Keratinocyte (primary cell): ENCODE results near the gene EPB41. TPM values are rescaled to one million over a fixed set of nuclear protein-coding genes. Genes with fewer than 3 reads are reported as not detected.

Source experiments
- DNase-seq: peaks from one replicate; pipeline ENCODE4 v3.0.0-alpha.2; 2011; ENCODE audit warnings: low read depth, missing footprints, low spot score
- FAIRE-seq: peaks from 2 replicates; lab custom pipeline; 2011; peaks lifted over from hg19 to GRCh38; lab: Jason Lieb, UNC
- H2AFZ ChIP-seq: 2 replicates; pipeline ENCODE4 v1.6.0; 2012; ENCODE audit warnings: low read length, control low read depth, inconsistent platforms; ENCODE audit not compliant: control insufficient read depth
- H3K27ac ChIP-seq: 2 replicates; pipeline ENCODE4 v1.5.1; 2011; ENCODE audit warnings: low read length; ENCODE audit not compliant: control insufficient read depth, insufficient read depth
- H3K27me3 ChIP-seq: 3 replicates; pipeline ENCODE4 v1.6.0; 2011; ENCODE audit warnings: low read length; ENCODE audit not compliant: control insufficient read depth, insufficient read depth; ENCODE audit errors: extremely low read depth
- H3K36me3 ChIP-seq, 2 experiments: 2 replicates in 1 of 2; 3 replicates in 1 of 2; pipeline ENCODE4 v1.5.1; 2011; ENCODE audit warnings: low read length in 2 of 2, mild to moderate bottlenecking in 1 of 2; ENCODE audit not compliant: control insufficient read depth in 2 of 2, insufficient read depth in 2 of 2; ENCODE audit errors: extremely low read depth in 1 of 2
- H3K4me1 ChIP-seq: 3 replicates; pipeline ENCODE4 v1.5.1; 2011; ENCODE audit warnings: low read length; ENCODE audit not compliant: control insufficient read depth, insufficient read depth; ENCODE audit errors: extremely low read depth
- H3K4me2 ChIP-seq: 3 replicates; pipeline ENCODE4 v1.6.0; 2011; ENCODE audit warnings: low read depth, low read length; ENCODE audit not compliant: control insufficient read depth, insufficient read depth; ENCODE audit errors: extremely low read depth
- H3K4me3 ChIP-seq, 3 experiments: fragments of 200-600 bp in 1 of 3; sonication (generic) in 1 of 3; 2 replicates in 2 of 3; 3 replicates in 1 of 3; pipeline ENCODE4 v1.5.1; 2011 to 2016; ENCODE audit warnings: low read length in 3 of 3, mild to moderate bottlenecking in 3 of 3, control low read depth in 2 of 3, inconsistent platforms in 1 of 3, low read depth in 1 of 3, mixed read lengths in 1 of 3, mixed run types in 1 of 3, moderate library complexity in 1 of 3; ENCODE audit not compliant: control insufficient read depth in 2 of 3, insufficient read depth in 2 of 3; ENCODE audit errors: extremely low read depth in 1 of 3
- H3K79me2 ChIP-seq: 2 replicates; pipeline ENCODE4 v1.6.0; 2012; ENCODE audit warnings: low read length; ENCODE audit not compliant: control insufficient read depth, insufficient read depth
- H3K9ac ChIP-seq: 3 replicates; pipeline ENCODE4 v1.6.0; 2011; ENCODE audit warnings: low read length; ENCODE audit not compliant: control insufficient read depth, insufficient read depth; ENCODE audit errors: extremely low read depth
- H3K9me1 ChIP-seq: 3 replicates; pipeline ENCODE4 v1.6.0; 2011; ENCODE audit warnings: low read length; ENCODE audit not compliant: control insufficient read depth, insufficient read depth; ENCODE audit errors: extremely low read depth
- H3K9me3 ChIP-seq: 2 replicates; pipeline ENCODE4 v1.5.1; 2012; ENCODE audit warnings: low read depth, low read length; ENCODE audit not compliant: control insufficient read depth
- H4K20me1 ChIP-seq: 3 replicates; pipeline ENCODE4 v1.6.0; 2011; ENCODE audit warnings: low read length; ENCODE audit not compliant: control insufficient read depth, insufficient read depth; ENCODE audit errors: extremely low read depth
- EZH2 ChIP-seq: IDR thresholded peaks from one replicate; pipeline ENCODE4 v1.6.1; 2012; ENCODE audit warnings: inconsistent platforms, mild to moderate bottlenecking, low read length, moderate library complexity
- dilution Hi-C: fragments of 300-500 bp; cut with MboI; formaldehyde crosslinking; loops from one replicate; pipeline ENCODE4 v1.7.0; 2020; ENCODE audit warnings: low sequenced_read_pairs; ENCODE audit not compliant: extremely low pct_ligation_motif_present
- polyA plus RNA-seq, 5 experiments: library from polyadenylated mRNA; depleted of rRNA in 3 of 5; stranded (reverse) in 3 of 5; stranded (forward) in 1 of 5; unstranded in 1 of 5; fragments of >200 nt; gene quantifications; 1 replicate in 1 of 5; 2 replicates in 3 of 5; 3 replicates in 1 of 5; pipeline versions ENCODE4 v1.2.1 to v1.2.3, GENCODE V29; 2011 to 2012; ENCODE audit warnings: missing spikeins in 2 of 5, low read depth in 1 of 5, low replicate concordance in 1 of 5
- TF ChIP-seq, protein P1 (sequence below), 3 experiments: IDR thresholded peaks in 1 of 3; conservative IDR thresholded peaks in 1 of 3; optimal IDR thresholded peaks in 1 of 3; 2 replicates in 2 of 3; 3 replicates in 1 of 3; pipeline versions ENCODE3 to v1.5.1; 2011; ENCODE audit warnings: low read length in 3 of 3, mild to moderate bottlenecking in 3 of 3, moderate library complexity in 2 of 3, control low read depth in 1 of 3, inconsistent platforms in 1 of 3; ENCODE audit not compliant: insufficient read depth in 2 of 3; ENCODE audit errors: extremely low read depth in 1 of 3

The EPB41 gene
- polyA plus RNA-seq, 1 donor (not counting 4 experiments of a cell fraction or from before 2014, with no cell fraction given), result 21.1 TPM

DNA sequence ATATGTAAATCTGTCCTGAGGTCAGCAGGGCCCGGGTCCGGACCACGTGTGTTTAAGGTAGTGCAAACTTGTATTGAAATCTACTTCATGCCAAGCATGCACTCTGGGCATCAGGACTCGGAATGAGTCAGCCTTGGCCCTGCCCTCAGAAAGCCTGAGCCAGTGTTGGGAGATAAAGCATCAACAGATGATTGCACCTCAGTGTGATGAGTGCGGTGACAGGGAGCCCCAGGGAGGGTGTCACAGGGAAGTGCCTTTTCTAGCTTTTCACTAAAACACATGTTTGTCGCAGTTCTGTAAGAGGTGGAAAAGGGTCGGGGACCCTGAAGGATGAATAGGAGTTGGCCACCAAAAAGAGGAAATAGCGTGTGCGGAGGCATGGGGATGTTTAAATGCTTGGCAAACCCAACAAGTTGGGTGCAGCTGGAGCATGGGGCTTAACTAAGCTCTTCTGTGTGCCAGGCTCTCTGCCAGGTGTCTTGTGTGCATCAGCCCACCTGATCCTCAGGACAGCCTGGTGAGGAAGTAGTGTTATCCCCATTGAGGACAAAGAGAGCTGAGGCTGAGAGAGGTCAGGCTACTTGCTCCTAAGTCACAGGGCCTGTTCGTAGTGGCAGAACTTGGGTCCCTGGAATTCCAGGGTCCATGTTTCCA, 48.2 kb upstream of the EPB41 start:
- H3K4me2 ChIP-seq, result no peak overlapping the region
- H3K79me2 ChIP-seq, result no peaks in the 10 kb centered on the region
- DNase-seq, result no peak
- no peaks in the 10 kb centered on the region for H3K36me3 ChIP-seq
- H3K27me3 ChIP-seq, result peaks cover 14% of the 10 kb centered on the region
- no peak overlapping the region for H2AFZ ChIP-seq
- H4K20me1 ChIP-seq, result no peaks in the 10 kb centered on the region
- no peak overlapping the region for H3K9ac ChIP-seq
- H3K9me3 ChIP-seq, result no peaks in the 10 kb centered on the region
- FAIRE-seq, result no peak
- H3K9me1 ChIP-seq, result no peaks in the 10 kb centered on the region
- H3K4me3 ChIP-seq, result no peak overlapping the region
- dilution Hi-C loops, result no loop called here
- TF ChIP-seq, protein P1, sequence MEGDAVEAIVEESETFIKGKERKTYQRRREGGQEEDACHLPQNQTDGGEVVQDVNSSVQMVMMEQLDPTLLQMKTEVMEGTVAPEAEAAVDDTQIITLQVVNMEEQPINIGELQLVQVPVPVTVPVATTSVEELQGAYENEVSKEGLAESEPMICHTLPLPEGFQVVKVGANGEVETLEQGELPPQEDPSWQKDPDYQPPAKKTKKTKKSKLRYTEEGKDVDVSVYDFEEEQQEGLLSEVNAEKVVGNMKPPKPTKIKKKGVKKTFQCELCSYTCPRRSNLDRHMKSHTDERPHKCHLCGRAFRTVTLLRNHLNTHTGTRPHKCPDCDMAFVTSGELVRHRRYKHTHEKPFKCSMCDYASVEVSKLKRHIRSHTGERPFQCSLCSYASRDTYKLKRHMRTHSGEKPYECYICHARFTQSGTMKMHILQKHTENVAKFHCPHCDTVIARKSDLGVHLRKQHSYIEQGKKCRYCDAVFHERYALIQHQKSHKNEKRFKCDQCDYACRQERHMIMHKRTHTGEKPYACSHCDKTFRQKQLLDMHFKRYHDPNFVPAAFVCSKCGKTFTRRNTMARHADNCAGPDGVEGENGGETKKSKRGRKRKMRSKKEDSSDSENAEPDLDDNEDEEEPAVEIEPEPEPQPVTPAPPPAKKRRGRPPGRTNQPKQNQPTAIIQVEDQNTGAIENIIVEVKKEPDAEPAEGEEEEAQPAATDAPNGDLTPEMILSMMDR (optimal IDR thresholded peaks at IDR 0.05 in 1 of 3, IDR thresholded peaks at IDR 0.05 in 1 of 3, conservative IDR thresholded peaks at IDR 0.05 in 1 of 3; ENCODE audit: extremely low read depth in 1 of 3, insufficient read depth in 2 of 3, low read length in 3 of 3), result no peak
- TF ChIP-seq EZH2, result no peak
- H3K27ac ChIP-seq, result no peak overlapping the region
- no peaks in the 10 kb centered on the region for H3K4me1 ChIP-seq

- no peak for FAIRE-seq
- H3K9me1 ChIP-seq, result no peaks in the 10 kb centered on the region
Observed at GRCh38 chr1:28867850-28868249, 46.5 kb upstream of the EPB41 start.

More at GRCh38 chr1:28867850-28868249, 46.5 kb upstream of the EPB41 start:
- no peak overlapping the region for H3K27ac ChIP-seq
- H3K9ac ChIP-seq, result no peak overlapping the region
- no peaks in the 10 kb centered on the region for H3K36me3 ChIP-seq
- no peak overlapping the region for H2AFZ ChIP-seq
- no peaks in the 10 kb centered on the region for H3K9me3 ChIP-seq
- DNase-seq, result no peak
- peaks cover 14% of the 10 kb centered on the region for H3K27me3 ChIP-seq
- no peaks in the 10 kb centered on the region for H4K20me1 ChIP-seq
- H3K4me1 ChIP-seq, result no peaks in the 10 kb centered on the region
- TF ChIP-seq EZH2, result no peak
- TF ChIP-seq, protein P1 (optimal IDR thresholded peaks at IDR 0.05 in 1 of 3, IDR thresholded peaks at IDR 0.05 in 1 of 3, conservative IDR thresholded peaks at IDR 0.05 in 1 of 3; ENCODE audit: extremely low read depth in 1 of 3, insufficient read depth in 2 of 3, low read length in 3 of 3), result no peak
- H3K4me3 ChIP-seq, result no peak overlapping the region
- H3K79me2 ChIP-seq, result no peaks in the 10 kb centered on the region
- dilution Hi-C loops, result no loop called here
- H3K4me2 ChIP-seq, result no peak overlapping the region
